GM18498 (cell line): ENCODE measurements around the gene LEFTY1.
"Not testable (repeated sequence)": the region's sequence is repeated elsewhere in the genome, so short reads cannot be mapped to it uniquely, and the experiment has no call there.

Experiments used
- ATAC-seq: cut with Tn5 transposase; IDR thresholded peaks from one replicate; pipeline ENCODE4 v1.9.1; 2021; ENCODE audit warnings: mild to moderate bottlenecking, moderate library complexity; ENCODE audit not compliant: unreplicated experiment

LEFTY1 gene

GRCh38 chr1:225889743-225890142 is 797 bp upstream of the LEFTY1 start:
- ATAC-seq, result no peak

DNA sequence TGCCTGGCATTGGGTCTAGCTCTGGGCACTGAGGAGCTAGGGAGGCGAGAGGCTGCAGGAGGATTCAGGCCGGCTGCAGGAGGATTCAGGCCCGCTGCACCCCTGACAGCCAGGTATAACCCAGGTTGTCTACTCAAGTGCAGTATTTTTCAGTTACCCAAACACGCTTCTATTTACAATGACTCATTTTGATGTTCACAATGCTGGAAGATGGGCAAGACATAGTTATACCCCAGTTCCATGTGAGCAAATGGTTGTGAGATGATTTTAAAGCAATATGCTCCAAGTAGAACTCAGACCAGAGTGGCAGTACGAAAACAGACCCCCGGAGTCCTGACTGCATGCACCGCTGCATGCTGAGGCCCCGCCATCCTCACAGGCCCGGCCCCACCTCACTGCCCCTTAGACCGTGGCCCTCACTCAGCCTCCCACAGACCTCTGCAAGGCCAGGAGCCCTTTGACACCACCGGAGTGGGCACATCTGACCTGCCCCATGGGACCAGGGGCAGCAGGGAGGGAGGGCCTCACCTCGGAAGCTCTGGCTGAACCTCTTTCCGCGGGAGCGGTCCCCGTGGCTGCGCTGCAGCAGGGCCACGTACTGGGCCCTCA is 553 bp downstream of the LEFTY1 start:
- no peak for ATAC-seq

GRCh38 chr1:225887554-225888288 is 1.2 kb downstream of the LEFTY1 start:
- ATAC-seq, result not testable (repeated sequence)

DNA sequence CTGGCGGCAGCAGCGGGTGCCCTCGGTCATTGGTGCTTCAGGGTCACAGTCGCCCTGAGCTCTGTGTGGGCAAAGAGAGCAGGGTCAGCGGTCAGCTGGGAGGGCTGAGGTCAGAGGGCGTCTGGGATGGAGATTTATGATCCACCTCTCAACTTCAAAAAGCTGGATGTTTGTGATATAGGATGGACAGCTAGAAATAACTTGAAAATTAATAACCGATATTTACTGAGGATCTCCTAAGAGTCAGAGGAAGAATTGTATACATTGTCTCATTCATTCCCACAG is 2.0 kb downstream of the LEFTY1 start:
- no peak for ATAC-seq

- no peak for ATAC-seq
Observed at GRCh38 chr1:225886159-225887029, 2.6 kb downstream of the LEFTY1 start.

GRCh38 chr1:225885336-225885735 is 3.6 kb downstream of the LEFTY1 start:
- ATAC-seq, result no peak

GRCh38 chr1:225883616-225884265 is 5.2 kb downstream of the LEFTY1 start:
- no peak for ATAC-seq

DNA sequence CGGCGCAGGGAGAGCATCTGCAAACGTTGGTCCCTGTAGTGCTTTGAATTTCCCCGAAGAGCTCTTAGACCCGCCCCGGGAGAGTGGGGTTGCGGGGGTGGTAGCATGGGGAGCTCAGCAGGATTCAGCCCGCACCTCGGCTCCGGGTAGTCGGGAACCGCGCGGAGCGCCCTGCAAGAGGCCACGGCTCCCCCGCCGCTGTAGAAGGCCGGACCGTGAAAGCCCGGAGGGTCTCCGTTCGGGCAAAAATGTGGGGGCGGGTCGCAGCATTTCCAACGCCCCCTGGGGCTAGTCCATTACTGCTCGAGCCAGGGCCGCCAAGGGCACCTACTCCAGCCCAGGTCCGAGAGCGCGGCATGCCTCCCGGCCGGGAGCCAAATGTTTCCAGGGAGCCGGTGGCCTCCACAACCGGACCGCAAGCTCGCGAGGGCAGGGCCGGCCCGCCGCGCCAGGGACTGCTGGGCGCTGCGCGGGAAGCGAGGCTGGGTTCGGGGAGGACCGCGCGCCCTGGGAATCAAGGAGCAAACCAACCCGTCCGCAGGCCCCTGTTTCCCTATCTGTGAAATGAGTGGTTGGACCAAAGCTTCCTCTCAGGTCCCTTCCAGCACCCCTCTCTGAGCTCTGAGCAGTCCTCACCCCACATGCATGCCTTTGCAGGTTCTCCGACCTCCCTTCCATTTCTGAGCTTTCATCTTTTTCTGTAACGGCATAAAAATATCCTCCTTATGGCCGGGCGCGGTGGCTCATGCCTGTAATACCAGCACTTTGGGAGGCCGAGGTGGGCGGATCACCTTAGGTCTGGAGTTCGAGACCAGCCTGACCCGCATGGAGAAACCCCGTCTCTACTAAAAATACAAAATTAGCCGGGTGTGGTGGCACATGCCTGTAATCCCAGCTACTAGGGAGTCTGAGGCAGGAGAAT is 6.0 kb downstream of the LEFTY1 start:
- ATAC-seq, result peak; percentile 36

- peak; percentile 78 for ATAC-seq
Observed at GRCh38 chr1:225881959-225882693, 6.8 kb downstream of the LEFTY1 start, which contains the start of gene TMEM63A. TSS of gene TMEM63A (minus strand) at chr1:225882380. CDS start at chr1:225877580, 4,800 bp downstream.

- ATAC-seq, result no peak
Observed at GRCh38 chr1:225881081-225881958, 7.6 kb downstream of the LEFTY1 start.

DNA sequence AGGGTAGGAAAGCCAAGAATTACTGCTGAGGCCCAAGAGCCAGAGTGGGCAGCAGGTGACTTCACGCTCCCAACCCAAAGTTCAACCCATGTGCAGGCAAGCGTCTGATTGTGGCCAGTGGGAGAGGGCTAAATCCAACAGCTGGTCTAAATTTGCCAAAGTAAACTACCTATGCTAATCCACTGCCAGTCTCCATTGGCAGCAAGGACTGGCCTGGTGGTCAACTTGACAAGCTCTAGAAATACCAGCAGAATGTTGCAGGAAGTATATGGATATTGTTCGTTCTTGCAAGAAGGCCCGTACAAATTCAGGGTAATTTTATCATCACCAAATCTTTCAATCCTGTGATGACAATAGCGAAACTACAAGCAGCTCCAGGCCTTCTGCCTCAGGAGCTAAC is 8.3 kb downstream of the LEFTY1 start:
- no peak for ATAC-seq

- no peak for ATAC-seq
Observed at GRCh38 chr1:225880222-225880588, 8.7 kb downstream of the LEFTY1 start.

GRCh38 chr1:225879521-225880221 is 9.3 kb downstream of the LEFTY1 start:
- no peak for ATAC-seq

- no peak for ATAC-seq
Observed at GRCh38 chr1:225878282-225878681, 10.7 kb downstream of the LEFTY1 start.

DNA sequence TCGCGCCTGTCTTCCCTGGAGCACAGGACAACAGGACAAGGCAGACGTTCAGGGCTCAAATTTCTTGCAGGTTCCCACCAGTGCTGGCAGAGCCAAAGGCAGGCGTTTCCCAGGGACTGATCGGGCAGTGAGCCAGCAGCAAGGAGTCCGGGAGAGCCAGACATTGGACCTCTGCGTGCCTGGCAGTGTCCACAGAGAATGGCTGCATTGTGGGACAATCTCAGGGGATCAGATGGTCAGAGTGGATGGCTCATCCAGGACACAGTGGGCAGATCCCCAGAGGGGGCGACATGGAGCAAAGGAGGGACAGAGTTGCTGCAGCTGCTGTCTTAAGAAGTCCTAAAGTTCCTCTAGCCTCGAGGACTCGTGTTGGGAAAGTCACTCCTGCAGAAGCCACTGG is 11.4 kb downstream of the LEFTY1 start:
- no peak for ATAC-seq

DNA sequence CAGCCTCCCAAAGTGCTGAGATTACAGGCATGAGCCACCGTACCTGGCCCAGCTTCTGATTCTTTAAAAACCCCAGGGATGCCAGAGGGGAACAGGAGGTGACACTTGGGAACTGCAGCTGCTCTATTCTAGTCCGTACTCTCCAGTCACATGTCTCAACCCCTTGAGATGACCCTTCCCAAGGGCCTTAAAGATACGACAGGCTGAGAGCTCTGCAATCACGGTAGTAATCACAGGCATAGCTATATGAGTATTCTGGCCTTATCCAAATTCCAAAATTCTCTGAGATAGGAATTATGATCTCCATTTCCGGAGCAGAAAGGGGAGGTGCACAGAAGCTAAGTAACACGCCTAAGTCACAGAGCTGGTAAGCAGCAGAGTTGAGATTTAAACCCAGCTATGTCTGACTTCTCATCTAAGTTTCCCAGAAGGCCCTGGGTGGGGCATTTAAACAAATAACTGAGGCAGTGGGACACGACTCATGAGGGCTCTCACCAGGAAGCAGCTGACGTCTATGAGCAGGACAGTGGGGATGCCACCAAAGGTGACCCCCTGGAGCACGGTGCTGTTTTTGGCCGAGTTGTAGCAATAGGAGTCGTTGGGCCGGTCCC is 11.9 kb downstream of the LEFTY1 start:
- ATAC-seq, result no peak

- no peak for ATAC-seq
Observed at GRCh38 chr1:225875044-225875815, 13.7 kb downstream of the LEFTY1 start.
